GM12873 (cell line): ENCODE data around the gene DOP1A.

Experiments used
- CTCF ChIP-seq: IDR thresholded peaks from 2 replicates; pipeline ENCODE4 v1.5.1; 2012; ENCODE audit warnings: low read depth, mild to moderate bottlenecking, moderate library complexity, low read length, control low read depth; ENCODE audit not compliant: insufficient read depth; ENCODE audit errors: missing control alignments

DOP1A gene

GRCh38 chr6:83151114-83151513, 83.6 kb downstream of the DOP1A start:
- no peak for TF ChIP-seq CTCF

GRCh38 chr6:83152913-83153312, 85.4 kb downstream of the DOP1A start:
- TF ChIP-seq CTCF: no peak

- no peak for TF ChIP-seq CTCF
Measured at GRCh38 chr6:83153883-83154521, 86.5 kb downstream of the DOP1A start.

- no peak for TF ChIP-seq CTCF
Measured at GRCh38 chr6:83155794-83156193, 88.3 kb downstream of the DOP1A start.

GRCh38 chr6:83160167-83160566, 92.7 kb downstream of the DOP1A start:
- TF ChIP-seq CTCF: no peak

GRCh38 chr6:83167726-83168278, 100.3 kb downstream of the DOP1A start:
- TF ChIP-seq CTCF: no peak

GRCh38 chr6:83168556-83168955, 101.1 kb downstream of the DOP1A start:
- TF ChIP-seq CTCF: no peak
